ENCODE results near the gene DSE.

Gene DSE

DNA sequence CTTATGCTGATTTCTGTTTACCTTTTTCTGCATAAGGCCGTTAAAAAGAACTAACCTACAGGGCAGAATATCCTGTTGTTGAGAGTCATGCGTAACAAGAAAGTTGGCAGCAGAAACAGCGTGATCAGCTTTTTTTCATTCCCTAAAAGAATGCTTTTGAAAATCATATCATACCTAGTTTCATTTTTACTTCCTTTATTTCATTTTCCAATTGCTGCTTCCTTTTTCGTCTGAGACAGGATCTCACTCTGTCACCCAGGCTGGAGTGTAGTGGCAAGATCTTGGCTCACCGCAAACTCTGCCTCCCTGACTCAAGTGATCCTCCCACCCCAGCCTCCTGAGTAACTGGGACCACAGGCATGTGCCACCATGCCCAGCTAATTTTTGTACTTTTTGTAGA, 94.5 kb downstream of the DSE start:
- TF ChIP-seq, protein P1, sequence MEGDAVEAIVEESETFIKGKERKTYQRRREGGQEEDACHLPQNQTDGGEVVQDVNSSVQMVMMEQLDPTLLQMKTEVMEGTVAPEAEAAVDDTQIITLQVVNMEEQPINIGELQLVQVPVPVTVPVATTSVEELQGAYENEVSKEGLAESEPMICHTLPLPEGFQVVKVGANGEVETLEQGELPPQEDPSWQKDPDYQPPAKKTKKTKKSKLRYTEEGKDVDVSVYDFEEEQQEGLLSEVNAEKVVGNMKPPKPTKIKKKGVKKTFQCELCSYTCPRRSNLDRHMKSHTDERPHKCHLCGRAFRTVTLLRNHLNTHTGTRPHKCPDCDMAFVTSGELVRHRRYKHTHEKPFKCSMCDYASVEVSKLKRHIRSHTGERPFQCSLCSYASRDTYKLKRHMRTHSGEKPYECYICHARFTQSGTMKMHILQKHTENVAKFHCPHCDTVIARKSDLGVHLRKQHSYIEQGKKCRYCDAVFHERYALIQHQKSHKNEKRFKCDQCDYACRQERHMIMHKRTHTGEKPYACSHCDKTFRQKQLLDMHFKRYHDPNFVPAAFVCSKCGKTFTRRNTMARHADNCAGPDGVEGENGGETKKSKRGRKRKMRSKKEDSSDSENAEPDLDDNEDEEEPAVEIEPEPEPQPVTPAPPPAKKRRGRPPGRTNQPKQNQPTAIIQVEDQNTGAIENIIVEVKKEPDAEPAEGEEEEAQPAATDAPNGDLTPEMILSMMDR (IDR thresholded peaks at IDR 0.05) = no peak
- H3K27ac ChIP-seq = no peak overlapping the region

- no peak overlapping the region for H3K27ac ChIP-seq
- TF ChIP-seq, protein P1 (IDR thresholded peaks at IDR 0.05) = no peak
- no peak for TF ChIP-seq ZFX (IDR thresholded peaks at IDR 0.05; ENCODE audit: borderline replicate concordance)
Observed at GRCh38 chr6:116467096-116467495, 96.3 kb downstream of the DSE start.

GRCh38 chr6:116467514-116467913, 96.8 kb downstream of the DSE start:
- TF ChIP-seq ZFX (IDR thresholded peaks at IDR 0.05; ENCODE audit: borderline replicate concordance) = no peak
- no peak overlapping the region for H3K27ac ChIP-seq

DNA sequence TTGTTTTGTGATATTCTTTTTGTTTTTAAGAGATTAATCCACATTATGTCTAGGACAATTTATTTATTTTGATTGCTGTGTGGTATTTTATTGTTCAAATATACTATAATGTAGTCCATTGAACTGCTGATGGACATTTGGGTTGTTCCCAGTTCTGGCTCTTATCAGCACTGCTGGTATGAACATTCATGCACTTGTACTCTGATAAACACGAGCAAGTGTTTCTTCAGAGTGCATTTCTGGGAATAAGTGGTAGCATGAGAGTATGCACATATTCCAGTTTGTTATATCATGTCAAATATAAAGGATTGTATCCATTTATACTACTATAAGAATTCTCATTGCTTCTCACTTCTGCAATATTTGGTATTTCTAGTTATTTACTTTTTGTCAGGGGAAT, 97.5 kb downstream of the DSE start:
- no peak overlapping the region for H3K27ac ChIP-seq
- TF ChIP-seq, protein P1 (IDR thresholded peaks at IDR 0.05) = no peak
- TF ChIP-seq ZFX (IDR thresholded peaks at IDR 0.05; ENCODE audit: borderline replicate concordance) = no peak

DNA sequence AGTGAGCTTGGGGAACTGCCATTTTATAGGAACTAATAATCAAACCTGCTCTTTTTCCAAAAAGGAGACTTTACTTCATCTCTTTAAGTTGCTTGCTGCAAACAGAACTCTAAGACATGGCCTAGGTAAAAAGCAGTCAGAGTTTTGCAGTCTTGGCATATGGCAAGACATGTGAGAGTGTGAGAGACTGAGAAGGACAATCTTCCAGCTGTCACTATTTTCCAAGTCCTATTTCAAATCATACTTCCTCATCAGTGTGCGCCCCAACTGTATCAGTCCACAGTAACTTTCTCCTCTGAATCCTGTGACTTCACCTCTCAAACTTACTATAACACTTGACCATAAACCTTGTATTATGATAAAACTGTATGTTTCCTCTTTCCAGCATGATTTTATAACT, 100.8 kb downstream of the DSE start:
- no peak for TF ChIP-seq ZFX (IDR thresholded peaks at IDR 0.05; ENCODE audit: borderline replicate concordance)
- H3K27ac ChIP-seq = no peak overlapping the region

- no peak overlapping the region for H3K27ac ChIP-seq
- TF ChIP-seq, protein P1 (IDR thresholded peaks at IDR 0.05) = no peak
- TF ChIP-seq ZFX (IDR thresholded peaks at IDR 0.05; ENCODE audit: borderline replicate concordance) = no peak
Observed at GRCh38 chr6:116472706-116473105, 102.0 kb downstream of the DSE start.

DNA sequence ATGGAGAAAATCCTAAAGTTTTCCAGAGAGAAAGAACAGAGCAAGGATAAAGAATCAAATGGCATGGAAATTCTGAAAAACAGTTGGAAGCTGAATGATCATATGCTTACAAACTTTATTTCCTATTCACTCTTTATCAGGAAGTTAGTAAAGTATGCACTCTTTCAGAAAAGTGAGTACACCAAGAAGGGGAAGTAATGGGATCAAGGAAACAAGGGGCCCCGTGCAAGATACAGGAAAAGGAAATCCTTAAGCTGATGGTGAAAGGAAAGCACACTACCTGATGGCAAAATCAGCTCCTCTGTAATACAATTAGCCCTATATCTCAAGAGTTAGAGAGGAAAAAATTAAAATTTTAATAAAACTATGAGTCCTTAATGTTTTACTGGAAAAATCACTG, 104.4 kb downstream of the DSE start:
- H3K27ac ChIP-seq = no peak overlapping the region
- TF ChIP-seq, protein P1 (IDR thresholded peaks at IDR 0.05) = no peak
- no peak for TF ChIP-seq ZFX (IDR thresholded peaks at IDR 0.05; ENCODE audit: borderline replicate concordance)

GRCh38 chr6:116476002-116476678, 105.4 kb downstream of the DSE start:
- no peak for TF ChIP-seq ZFX (IDR thresholded peaks at IDR 0.05; ENCODE audit: borderline replicate concordance)
- TF ChIP-seq, protein P1 (IDR thresholded peaks at IDR 0.05) = no peak
- H3K27ac ChIP-seq = no peak overlapping the region
